ENCODE results near the gene ZNF317. TPM values are rescaled to one million over a fixed set of nuclear protein-coding genes. Genes with fewer than 3 reads are reported as not detected.

Gene ZNF317
- total and polyA plus RNA-seq, 2 of the 13 experiments (the other 11 are each of a cell fraction or from before 2014, with no cell fraction given): 14.0 to 27.9 TPM

GRCh38 chr19:9140159-9140874 is at the start of gene ZNF317 (continued):
- no peak for TF ChIP-seq REXO4 (CRISPR knock-in tag; IDR thresholded peaks at IDR 0.05; ENCODE audit: borderline replicate concordance)
- peak; percentile 80; the same call in 1 of the 2 replicates for TF ChIP-seq ZNF839 (CRISPR knock-in tag; IDR thresholded peaks at IDR 0.05; ENCODE audit: borderline replicate concordance)
- TF ChIP-seq, protein P1, sequence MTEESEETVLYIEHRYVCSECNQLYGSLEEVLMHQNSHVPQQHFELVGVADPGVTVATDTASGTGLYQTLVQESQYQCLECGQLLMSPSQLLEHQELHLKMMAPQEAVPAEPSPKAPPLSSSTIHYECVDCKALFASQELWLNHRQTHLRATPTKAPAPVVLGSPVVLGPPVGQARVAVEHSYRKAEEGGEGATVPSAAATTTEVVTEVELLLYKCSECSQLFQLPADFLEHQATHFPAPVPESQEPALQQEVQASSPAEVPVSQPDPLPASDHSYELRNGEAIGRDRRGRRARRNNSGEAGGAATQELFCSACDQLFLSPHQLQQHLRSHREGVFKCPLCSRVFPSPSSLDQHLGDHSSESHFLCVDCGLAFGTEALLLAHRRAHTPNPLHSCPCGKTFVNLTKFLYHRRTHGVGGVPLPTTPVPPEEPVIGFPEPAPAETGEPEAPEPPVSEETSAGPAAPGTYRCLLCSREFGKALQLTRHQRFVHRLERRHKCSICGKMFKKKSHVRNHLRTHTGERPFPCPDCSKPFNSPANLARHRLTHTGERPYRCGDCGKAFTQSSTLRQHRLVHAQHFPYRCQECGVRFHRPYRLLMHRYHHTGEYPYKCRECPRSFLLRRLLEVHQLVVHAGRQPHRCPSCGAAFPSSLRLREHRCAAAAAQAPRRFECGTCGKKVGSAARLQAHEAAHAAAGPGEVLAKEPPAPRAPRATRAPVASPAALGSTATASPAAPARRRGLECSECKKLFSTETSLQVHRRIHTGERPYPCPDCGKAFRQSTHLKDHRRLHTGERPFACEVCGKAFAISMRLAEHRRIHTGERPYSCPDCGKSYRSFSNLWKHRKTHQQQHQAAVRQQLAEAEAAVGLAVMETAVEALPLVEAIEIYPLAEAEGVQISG (CRISPR knock-in tag; IDR thresholded peaks at IDR 0.05): peak; percentile 91
- no peak for TF ChIP-seq DZIP1 (CRISPR knock-in tag; IDR thresholded peaks at IDR 0.05)
- TF ChIP-seq, protein P2, sequence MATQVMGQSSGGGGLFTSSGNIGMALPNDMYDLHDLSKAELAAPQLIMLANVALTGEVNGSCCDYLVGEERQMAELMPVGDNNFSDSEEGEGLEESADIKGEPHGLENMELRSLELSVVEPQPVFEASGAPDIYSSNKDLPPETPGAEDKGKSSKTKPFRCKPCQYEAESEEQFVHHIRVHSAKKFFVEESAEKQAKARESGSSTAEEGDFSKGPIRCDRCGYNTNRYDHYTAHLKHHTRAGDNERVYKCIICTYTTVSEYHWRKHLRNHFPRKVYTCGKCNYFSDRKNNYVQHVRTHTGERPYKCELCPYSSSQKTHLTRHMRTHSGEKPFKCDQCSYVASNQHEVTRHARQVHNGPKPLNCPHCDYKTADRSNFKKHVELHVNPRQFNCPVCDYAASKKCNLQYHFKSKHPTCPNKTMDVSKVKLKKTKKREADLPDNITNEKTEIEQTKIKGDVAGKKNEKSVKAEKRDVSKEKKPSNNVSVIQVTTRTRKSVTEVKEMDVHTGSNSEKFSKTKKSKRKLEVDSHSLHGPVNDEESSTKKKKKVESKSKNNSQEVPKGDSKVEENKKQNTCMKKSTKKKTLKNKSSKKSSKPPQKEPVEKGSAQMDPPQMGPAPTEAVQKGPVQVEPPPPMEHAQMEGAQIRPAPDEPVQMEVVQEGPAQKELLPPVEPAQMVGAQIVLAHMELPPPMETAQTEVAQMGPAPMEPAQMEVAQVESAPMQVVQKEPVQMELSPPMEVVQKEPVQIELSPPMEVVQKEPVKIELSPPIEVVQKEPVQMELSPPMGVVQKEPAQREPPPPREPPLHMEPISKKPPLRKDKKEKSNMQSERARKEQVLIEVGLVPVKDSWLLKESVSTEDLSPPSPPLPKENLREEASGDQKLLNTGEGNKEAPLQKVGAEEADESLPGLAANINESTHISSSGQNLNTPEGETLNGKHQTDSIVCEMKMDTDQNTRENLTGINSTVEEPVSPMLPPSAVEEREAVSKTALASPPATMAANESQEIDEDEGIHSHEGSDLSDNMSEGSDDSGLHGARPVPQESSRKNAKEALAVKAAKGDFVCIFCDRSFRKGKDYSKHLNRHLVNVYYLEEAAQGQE (IDR thresholded peaks at IDR 0.05; ENCODE audit: borderline replicate concordance in 1 of 2, low read depth in 1 of 2, low read length in 2 of 2): no peak
- TF ChIP-seq GMEB2 (CRISPR knock-in tag; IDR thresholded peaks at IDR 0.05; ENCODE audit: low read depth): peak; percentile 79
- no peak for TF ChIP-seq ZNF264 (CRISPR knock-in tag; IDR thresholded peaks at IDR 0.05)
- peak; percentile 85 for TF ChIP-seq PHF20 (CRISPR knock-in tag; IDR thresholded peaks at IDR 0.05)
- TF ChIP-seq KLF13 (CRISPR knock-in tag; IDR thresholded peaks at IDR 0.05): 0 out of 2 replicates have a peak, but pooled peaks have one; percentile 38
- TF ChIP-seq CREB1 (IDR thresholded peaks at IDR 0.05): no peak
- TF ChIP-seq CREB1 (CRISPR knock-in tag; IDR thresholded peaks at IDR 0.05): peak; percentile 91
- peak; percentile 37; the same call in 1 of the 2 replicates for TF ChIP-seq ZMYM3 (CRISPR knock-in tag; IDR thresholded peaks at IDR 0.05)
- no peak for TF ChIP-seq CBX1 (IDR thresholded peaks at IDR 0.05; ENCODE audit: low read depth)
- peak; percentile 93 for TF ChIP-seq SIN3A (IDR thresholded peaks at IDR 0.05; ENCODE audit: borderline replicate concordance, low read depth, low read length)
- TF ChIP-seq, protein P3, sequence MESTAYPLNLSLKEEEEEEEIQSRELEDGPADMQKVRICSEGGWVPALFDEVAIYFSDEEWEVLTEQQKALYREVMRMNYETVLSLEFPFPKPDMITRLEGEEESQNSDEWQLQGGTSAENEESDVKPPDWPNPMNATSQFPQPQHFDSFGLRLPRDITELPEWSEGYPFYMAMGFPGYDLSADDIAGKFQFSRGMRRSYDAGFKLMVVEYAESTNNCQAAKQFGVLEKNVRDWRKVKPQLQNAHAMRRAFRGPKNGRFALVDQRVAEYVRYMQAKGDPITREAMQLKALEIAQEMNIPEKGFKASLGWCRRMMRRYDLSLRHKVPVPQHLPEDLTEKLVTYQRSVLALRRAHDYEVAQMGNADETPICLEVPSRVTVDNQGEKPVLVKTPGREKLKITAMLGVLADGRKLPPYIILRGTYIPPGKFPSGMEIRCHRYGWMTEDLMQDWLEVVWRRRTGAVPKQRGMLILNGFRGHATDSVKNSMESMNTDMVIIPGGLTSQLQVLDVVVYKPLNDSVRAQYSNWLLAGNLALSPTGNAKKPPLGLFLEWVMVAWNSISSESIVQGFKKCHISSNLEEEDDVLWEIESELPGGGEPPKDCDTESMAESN (CRISPR knock-in tag; conservative IDR thresholded peaks at IDR 0.05): peak; percentile 70; the same call in 1 of the 2 replicates
- peak; percentile 71; the same call in 1 of the 2 replicates for TF ChIP-seq KLF12 (CRISPR knock-in tag; IDR thresholded peaks at IDR 0.05; ENCODE audit: borderline replicate concordance)

All from HepG2 (cell line).